Esophagus squamous epithelium (tissue), 4 donors: ENCODE data around the gene TESPA1.

Experiments
- CTCF ChIP-seq, 6 experiments: fragments of 450-650 bp in 4 of 6; fragments of 200-600 bp in 2 of 6; sonication (generic) in 2 of 6; IDR thresholded peaks; one replicate each; pipeline ENCODE4 v1.5.1; 2016 to 2019; ENCODE audit warnings: antibody characterized with exemption in 6 of 6, mild to moderate bottlenecking in 4 of 6, moderate library complexity in 4 of 6
- POLR2A ChIP-seq, 4 donors: fragments of 450-650 bp; IDR thresholded peaks; one replicate each; pipeline ENCODE4 v1.6.1; 2017; ENCODE audit warnings: antibody characterized with exemption in 4 of 4, mild to moderate bottlenecking in 4 of 4, moderate library complexity in 3 of 4

DNA sequence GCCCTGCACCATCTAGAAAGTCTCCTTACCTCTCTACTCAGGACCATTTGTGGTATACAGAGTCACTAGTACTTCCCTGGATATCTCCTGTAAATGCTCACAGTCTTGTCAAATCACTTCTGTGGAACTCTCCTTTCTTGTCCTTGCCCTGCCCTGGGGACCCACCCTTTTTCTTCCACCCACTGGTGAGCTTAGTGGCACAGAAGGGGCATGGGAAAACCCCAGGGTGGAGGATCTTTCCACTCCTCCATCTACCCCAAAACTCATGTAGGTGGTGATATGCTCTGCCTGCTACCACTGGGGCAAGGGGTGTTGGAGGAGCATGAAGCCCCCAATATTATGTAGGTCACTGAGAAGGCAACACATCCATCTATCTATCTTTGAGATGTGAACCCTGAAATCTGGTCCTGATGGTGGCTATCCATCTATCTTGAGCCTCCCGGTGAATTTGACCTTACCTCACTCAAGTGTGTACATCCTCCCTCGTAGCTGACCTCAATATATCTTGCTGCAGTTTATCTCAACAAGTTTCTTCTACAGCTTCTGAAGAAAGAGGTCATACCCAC, 943 bp downstream of the TESPA1 start:
- TF ChIP-seq POLR2A (IDR thresholded peaks at IDR 0.05) = no peak
- TF ChIP-seq CTCF (IDR thresholded peaks at IDR 0.05) = no peak
